HUDEP-2 (cell line): Measurements from ENCODE around the gene PLEKHA3.
"Not testable (repeated sequence)": the region's sequence is repeated elsewhere in the genome, so short reads cannot be mapped to it uniquely, and the experiment has no call there.

Source experiments
- DNase-seq, 76 experiments: peaks; one replicate each; lab custom pipeline; 2025; ENCODE audit not compliant: unreplicated experiment in 76 of 76; lab: John Stamatoyannopoulos, UW

PLEKHA3 gene

DNA sequence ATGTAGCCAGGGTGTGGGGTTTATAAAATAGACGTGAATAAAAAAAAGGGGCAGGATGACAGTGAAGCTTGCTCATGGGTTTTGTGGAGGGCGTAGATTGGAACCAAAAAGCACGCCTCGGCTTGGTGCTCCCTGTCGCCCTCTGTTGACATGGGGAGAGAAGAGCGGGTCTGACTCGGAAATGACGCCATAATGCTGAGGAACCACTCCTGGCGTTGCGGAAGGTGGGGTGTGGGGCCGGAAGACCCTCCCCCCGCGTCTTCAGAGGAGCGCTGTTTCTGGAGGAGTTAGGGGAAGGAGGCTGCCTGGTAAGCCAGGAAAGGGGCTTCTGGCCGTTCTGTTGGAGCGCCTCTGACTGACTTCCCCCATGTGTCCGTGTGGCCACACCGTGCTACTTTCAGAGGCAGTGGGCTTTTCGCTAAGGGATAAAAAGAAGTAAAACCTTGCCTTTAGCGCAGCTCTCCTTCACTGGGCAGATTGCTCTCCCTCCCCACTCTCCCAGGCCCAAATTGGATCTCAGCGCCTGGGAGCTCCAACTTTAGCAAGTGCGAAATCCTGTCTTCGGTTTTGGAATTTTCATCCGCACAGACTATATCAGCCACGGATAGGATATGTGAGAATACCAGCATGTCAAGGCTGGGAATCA lies 42.8 kb downstream of the PLEKHA3 start:
- peak in 73 of 76 experiments; percentile 9 to 79 (median 51) for DNase-seq

- no peak for DNase-seq
Observed at GRCh38 chr2:178523596-178524134, 43.4 kb downstream of the PLEKHA3 start.

GRCh38 chr2:178525010-178525409 lies 44.8 kb downstream of the PLEKHA3 start:
- not testable (repeated sequence) for DNase-seq

- DNase-seq = not testable (repeated sequence)
Observed at GRCh38 chr2:178525460-178525859, 45.2 kb downstream of the PLEKHA3 start.

DNA sequence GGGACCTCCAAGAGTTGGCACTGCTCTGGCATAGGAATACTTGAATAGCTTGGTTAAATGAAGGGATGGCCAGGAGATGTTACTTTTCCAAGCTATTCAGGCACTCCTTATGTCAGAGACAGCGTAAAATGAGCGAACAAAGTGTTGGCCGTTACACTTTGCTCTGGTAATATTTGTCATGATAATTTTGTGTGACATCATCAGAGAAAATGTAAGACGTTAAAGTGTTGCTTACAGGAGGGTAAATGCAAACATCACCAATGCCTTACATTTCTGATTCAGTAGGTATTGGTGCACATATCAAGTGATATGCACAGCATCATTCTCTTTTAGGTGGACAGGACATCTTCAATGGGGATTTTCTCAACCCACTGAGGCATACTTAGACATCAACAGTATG lies 46.0 kb downstream of the PLEKHA3 start:
- DNase-seq = no peak

DNA sequence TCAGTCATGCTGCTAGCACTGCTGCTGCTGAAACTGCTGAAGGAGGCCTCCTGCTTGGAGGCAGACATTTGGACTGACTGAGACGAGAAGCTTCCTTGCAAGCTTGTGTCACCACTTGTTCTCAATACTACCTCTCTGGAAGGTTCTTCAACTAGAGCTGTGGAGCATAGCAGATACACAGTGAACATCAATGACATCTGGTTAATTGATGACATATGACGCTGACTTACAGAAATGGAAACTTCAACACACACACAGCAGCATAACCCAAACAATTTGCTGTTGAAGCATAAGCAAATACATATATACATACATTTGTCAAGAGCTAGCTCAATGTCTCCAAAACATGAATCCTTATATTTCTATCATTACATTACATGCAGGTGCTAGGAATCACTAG lies 47.3 kb downstream of the PLEKHA3 start:
- DNase-seq = no peak

DNA sequence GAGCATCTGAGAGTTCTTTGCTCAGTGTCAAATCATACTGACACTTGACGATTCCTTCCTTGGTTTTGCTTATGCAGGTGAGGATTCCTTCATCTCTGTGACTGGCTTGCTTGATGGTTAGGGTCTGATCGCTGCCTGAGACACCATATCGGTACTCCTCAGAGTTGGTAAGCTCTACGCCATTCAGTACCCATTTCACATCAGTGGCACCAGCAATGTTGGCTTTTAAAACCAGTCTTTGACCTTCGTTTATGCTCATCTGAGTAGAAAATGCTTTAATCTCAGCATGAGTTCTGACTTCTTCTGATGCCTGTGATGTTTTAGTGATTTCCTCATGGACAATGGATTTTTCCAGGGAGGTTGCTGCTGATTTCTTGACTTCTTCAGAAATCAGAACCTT lies 48.4 kb downstream of the PLEKHA3 start:
- DNase-seq = no peak

DNA sequence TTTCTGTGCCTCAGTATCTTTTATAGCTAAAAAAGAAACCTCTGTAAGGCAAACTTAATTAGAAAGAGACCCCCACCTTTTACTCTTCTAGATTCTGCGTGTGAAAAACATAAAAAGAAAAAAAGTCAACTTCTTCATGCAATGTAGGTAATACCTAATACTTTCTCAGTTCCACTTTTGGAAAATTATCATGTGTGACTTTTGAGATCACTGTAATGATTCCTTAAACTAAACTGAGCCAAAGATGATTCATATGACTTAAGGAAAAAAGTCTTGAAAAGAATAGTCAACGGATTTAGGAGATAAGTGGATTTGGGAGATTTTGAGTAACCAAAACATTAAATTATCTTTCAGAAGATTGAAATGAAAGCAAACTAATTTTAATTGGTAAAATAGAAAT lies 48.9 kb downstream of the PLEKHA3 start:
- DNase-seq = no peak

DNA sequence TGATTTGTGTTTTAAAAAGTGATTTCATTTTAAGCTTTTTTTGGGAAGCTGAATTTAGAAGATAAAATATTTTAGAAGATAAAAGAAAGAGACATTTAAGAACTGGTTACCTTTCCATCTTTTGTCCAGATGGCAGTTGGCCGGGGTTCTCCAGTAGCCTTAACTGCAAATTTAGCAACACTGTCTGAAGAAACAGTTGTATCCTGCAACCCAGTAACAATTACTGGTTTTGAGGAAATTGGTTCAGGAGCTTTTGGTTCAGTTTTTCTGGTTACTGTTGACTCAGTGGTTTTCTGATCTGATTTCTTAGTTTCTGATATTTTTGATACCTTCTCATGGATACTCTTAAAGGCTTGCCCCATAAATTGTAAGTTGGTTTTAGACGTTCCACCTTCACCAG lies 49.9 kb downstream of the PLEKHA3 start:
- DNase-seq = no peak

GRCh38 chr2:178530625-178531142 lies 50.4 kb downstream of the PLEKHA3 start:
- DNase-seq = no peak

GRCh38 chr2:178531168-178531567 lies 50.9 kb downstream of the PLEKHA3 start:
- no peak for DNase-seq

GRCh38 chr2:178536037-178536436 lies 55.8 kb downstream of the PLEKHA3 start:
- DNase-seq = no peak

GRCh38 chr2:178542161-178542560 lies 61.9 kb downstream of the PLEKHA3 start:
- no peak for DNase-seq

- no peak for DNase-seq
Observed at GRCh38 chr2:178542569-178542968, 62.3 kb downstream of the PLEKHA3 start.

GRCh38 chr2:178550352-178550751 lies 70.1 kb downstream of the PLEKHA3 start:
- DNase-seq = peak in 1 of 76 experiments; percentile 1

DNA sequence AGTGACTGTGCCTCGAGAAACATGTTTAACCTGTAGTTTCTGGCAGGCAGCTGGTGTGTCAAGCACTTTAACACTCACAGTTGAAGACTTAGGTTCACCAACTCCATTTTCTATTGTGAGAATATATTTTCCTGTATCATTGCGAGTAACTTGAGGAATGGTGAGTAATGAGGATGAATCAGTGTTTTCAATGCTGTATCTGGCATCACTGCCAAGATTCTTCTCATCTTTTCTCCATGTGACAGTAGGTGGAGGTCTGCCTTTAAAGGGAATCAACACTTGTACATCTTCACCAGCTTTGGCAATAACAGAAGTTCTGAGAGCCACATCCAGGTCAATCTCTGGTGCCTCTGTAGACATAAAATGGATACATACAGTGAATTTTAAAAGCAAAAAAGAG lies 72.8 kb downstream of the PLEKHA3 start:
- no peak for DNase-seq
